Stomach (tissue), 4 donors: ENCODE results near the gene RAD23A.
A peak's percentile ranks its signal among the peaks of the same experiment; 100 is the strongest.

ENCODE experiments used
- CTCF ChIP-seq, 7 experiments: fragments of 450-650 bp in 4 of 7; fragments of 200-600 bp in 3 of 7; sonication (generic) in 3 of 7; IDR thresholded peaks; one replicate each; pipeline ENCODE4 v1.5.1; 2016 to 2019; ENCODE audit warnings: antibody characterized with exemption in 7 of 7, control low read depth in 2 of 7, mild to moderate bottlenecking in 1 of 7
- POLR2A ChIP-seq, 4 donors: fragments of 450-650 bp; IDR thresholded peaks; one replicate each; pipeline ENCODE4 v1.6.1; 2016; ENCODE audit warnings: antibody characterized with exemption in 4 of 4, control low read depth in 2 of 4, mild to moderate bottlenecking in 1 of 4, moderate library complexity in 1 of 4
- POLR2AphosphoS5 ChIP-seq, 3 donors: sonication (generic); formaldehyde crosslinking; IDR thresholded peaks; one replicate each; pipeline ENCODE4 v1.6.1; 2016; ENCODE audit warnings: antibody characterized with exemption in 3 of 3

- TF ChIP-seq POLR2AphosphoS5 (IDR thresholded peaks at IDR 0.05) (peak in 2 of 3 donors; percentile 60 to 77), CTCF (IDR thresholded peaks at IDR 0.05) (no peak), POLR2A (IDR thresholded peaks at IDR 0.05) (no peak)
These were observed 39.6 kb downstream of the RAD23A start for GRCh38 chr19:12985049-12985776.
